ENCODE results near the gene VPS45. TPM values are rescaled to one million over a fixed set of nuclear protein-coding genes. Genes with fewer than 3 reads are reported as not detected.

Gene VPS45
- total and polyA plus RNA-seq, 8 donors = 7.4 to 23.7 (median 13.2) TPM

- Histone ChIP-seq H3K36me3 (no peaks in the 10 kb centered on the region), H3K9me3 (no peaks in the 10 kb centered on the region), H3K27me3 (no peaks in the 10 kb centered on the region), H3K4me3 (no peak overlapping the region), H3K4me1 (no peaks in the 10 kb centered on the region), H3K27ac (no peak overlapping the region)
- intact Hi-C loops (cut with DNase I) = no loop called here
- DNase-seq (no peak), FAIRE-seq (no peak), ATAC-seq (peak in 1 of 4 donors; percentile 55)
- no peak for TF ChIP-seq CTCF (IDR thresholded peaks at IDR 0.05)
- 51 to 52% methylated on average over 2 of the region's 2 CpGs for WGBS, 2 donors
These were observed 124.4 kb downstream of the VPS45 start for GRCh38 chr1:150192012-150192411.

GRCh38 chr1:150194381-150195031, 126.9 kb downstream of the VPS45 start:
- no peaks in the 10 kb centered on the region for H3K27me3 ChIP-seq
- DNase-seq (no peak), ATAC-seq (no peak), FAIRE-seq (no peak)
- H3K36me3 ChIP-seq = no peaks in the 10 kb centered on the region
- H3K27ac ChIP-seq = no peak overlapping the region
- 81 to 85% methylated on average over 4 of the region's 4 CpGs for WGBS, 2 donors
- H3K9me3 ChIP-seq = no peaks in the 10 kb centered on the region
- intact Hi-C loops (cut with DNase I) = no loop called here
- no peak for TF ChIP-seq CTCF (IDR thresholded peaks at IDR 0.05)
- no peaks in the 10 kb centered on the region for H3K4me1 ChIP-seq
- no peak overlapping the region for H3K4me3 ChIP-seq

Other genes with a start within 250 kb of the VPS45 start
- 1 to 10 TPM; 7.0 to 8.8 (median 8.5) TPM for gene BOLA1, start 168.2 kb upstream of the VPS45 start, total RNA-seq
- 10 to 100 TPM; 19.6 to 24.1 TPM for gene BOLA1, start 168.2 kb upstream of the VPS45 start, polyA plus RNA-seq
- gene SV2A, start 149.9 kb upstream of the VPS45 start, total RNA-seq = 1 to 10 TPM in 3 of 6 donors, under 1 TPM in 3; 0.32 to 2.5 (median 0.96) TPM
- 1 to 10 TPM; 2.3 to 8.3 TPM for gene SV2A, start 149.9 kb upstream of the VPS45 start, polyA plus RNA-seq
- 10 to 100 TPM; 10.5 to 23.5 (median 19.3) TPM for gene SF3B4, start 140.0 kb upstream of the VPS45 start, total RNA-seq
- gene SF3B4, start 140.0 kb upstream of the VPS45 start, polyA plus RNA-seq = 10 to 100 TPM; 15.7 to 24.3 TPM
- 10 to 100 TPM in 1 of 6 donors, 1 to 10 TPM in 5; 1.7 to 11.8 (median 3.7) TPM for gene MTMR11, start 130.9 kb upstream of the VPS45 start, total RNA-seq
- 1 to 10 TPM; 4.1 to 4.9 TPM for gene MTMR11, start 130.9 kb upstream of the VPS45 start, polyA plus RNA-seq
- gene OTUD7B, start 57.0 kb upstream of the VPS45 start, total RNA-seq = 10 to 100 TPM in 3 of 6 donors, 1 to 10 TPM in 3; 8.0 to 16.9 (median 9.9) TPM
- gene OTUD7B, start 57.0 kb upstream of the VPS45 start, polyA plus RNA-seq = 1 to 10 TPM; 2.6 to 4.0 TPM
- gene PLEKHO1, start 82.1 kb downstream of the VPS45 start, total RNA-seq = 10 to 100 TPM in 2 of 6 donors, 1 to 10 TPM in 4; 1.2 to 16.1 (median 3.3) TPM
- 10 to 100 TPM; 10.6 to 12.8 TPM for gene PLEKHO1, start 82.1 kb downstream of the VPS45 start, polyA plus RNA-seq
- 10 to 100 TPM in 3 of 6 donors, 1 to 10 TPM in 3; 4.8 to 10.7 (median 8.2) TPM for gene ANP32E, start 168.3 kb downstream of the VPS45 start, total RNA-seq
- gene ANP32E, start 168.3 kb downstream of the VPS45 start, polyA plus RNA-seq = 10 to 100 TPM in 1 of 2 donors, 1 to 10 TPM in 1; 7.1 to 15.3 TPM
- under 1 TPM in 1 of 6 donors, not detected in 5; 0.19 TPM for gene CA14, start 190.0 kb downstream of the VPS45 start, total RNA-seq
- gene CA14, start 190.0 kb downstream of the VPS45 start, polyA plus RNA-seq = under 1 TPM; 0.14 to 0.19 TPM
- 10 to 100 TPM; 43.8 to 71.2 (median 56.6) TPM for gene APH1A, start 201.2 kb downstream of the VPS45 start, total RNA-seq
- gene APH1A, start 201.2 kb downstream of the VPS45 start, polyA plus RNA-seq = 10 to 100 TPM; 59.8 to 78.0 TPM
- gene C1orf54, start 205.0 kb downstream of the VPS45 start, total RNA-seq = 1 to 10 TPM in 4 of 6 donors, under 1 TPM in 2; 0.69 to 4.8 (median 2.0) TPM
- gene C1orf54, start 205.0 kb downstream of the VPS45 start, polyA plus RNA-seq = 1 to 10 TPM; 5.3 to 5.8 TPM
- 1 to 10 TPM in 5 of 6 donors, under 1 TPM in 1; 0.87 to 2.3 (median 1.5) TPM for gene CIART, start 214.8 kb downstream of the VPS45 start, total RNA-seq
- 1 to 10 TPM; 1.7 to 5.6 TPM for gene CIART, start 214.8 kb downstream of the VPS45 start, polyA plus RNA-seq
- gene MRPS21, start 226.1 kb downstream of the VPS45 start, total RNA-seq = 10 to 100 TPM; 19.6 to 29.1 (median 25.5) TPM
- 10 to 100 TPM; 66.8 to 70.0 TPM for gene MRPS21, start 226.1 kb downstream of the VPS45 start, polyA plus RNA-seq

Measured in pancreas (tissue), 10 donors.